Measurements from ENCODE around the gene F13A1.

DNA sequence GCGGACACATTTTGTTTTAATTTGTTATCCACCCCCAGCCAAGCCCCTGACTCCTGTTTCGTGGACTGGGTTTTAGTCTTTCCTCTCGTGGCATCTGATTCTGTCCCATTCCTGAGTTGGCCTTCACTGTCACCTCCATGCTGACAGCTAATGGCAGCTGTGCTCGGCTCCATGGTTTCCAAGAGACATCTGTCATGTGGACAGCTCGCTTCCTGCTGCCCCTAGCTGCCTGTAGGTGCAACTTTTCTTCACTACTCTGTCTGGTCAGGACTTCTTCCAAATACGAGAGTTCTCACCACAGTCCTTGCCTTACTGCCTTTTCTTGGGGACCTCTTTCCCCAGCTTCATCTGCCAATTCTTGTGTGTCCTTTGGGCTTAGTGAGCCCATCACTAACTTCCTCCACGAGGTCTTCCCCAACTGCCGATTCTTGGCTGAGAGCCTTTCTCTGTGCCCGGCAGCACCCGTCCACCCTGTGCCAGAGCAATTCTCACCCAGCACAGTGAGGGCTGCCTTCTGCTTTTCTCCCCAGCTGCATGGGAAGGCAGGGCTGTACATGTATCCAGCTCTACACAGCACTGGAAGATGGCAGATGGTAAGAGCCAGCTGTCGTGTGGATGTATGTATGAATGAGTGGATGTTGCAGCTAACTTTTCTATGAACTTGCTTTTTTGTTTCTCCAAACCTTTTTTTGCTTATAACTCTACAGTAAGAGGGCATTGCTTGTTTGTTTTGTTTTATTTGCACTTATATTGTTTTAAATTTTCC lies 140.4 kb downstream of the F13A1 start:
- TF ChIP-seq, protein P1, sequence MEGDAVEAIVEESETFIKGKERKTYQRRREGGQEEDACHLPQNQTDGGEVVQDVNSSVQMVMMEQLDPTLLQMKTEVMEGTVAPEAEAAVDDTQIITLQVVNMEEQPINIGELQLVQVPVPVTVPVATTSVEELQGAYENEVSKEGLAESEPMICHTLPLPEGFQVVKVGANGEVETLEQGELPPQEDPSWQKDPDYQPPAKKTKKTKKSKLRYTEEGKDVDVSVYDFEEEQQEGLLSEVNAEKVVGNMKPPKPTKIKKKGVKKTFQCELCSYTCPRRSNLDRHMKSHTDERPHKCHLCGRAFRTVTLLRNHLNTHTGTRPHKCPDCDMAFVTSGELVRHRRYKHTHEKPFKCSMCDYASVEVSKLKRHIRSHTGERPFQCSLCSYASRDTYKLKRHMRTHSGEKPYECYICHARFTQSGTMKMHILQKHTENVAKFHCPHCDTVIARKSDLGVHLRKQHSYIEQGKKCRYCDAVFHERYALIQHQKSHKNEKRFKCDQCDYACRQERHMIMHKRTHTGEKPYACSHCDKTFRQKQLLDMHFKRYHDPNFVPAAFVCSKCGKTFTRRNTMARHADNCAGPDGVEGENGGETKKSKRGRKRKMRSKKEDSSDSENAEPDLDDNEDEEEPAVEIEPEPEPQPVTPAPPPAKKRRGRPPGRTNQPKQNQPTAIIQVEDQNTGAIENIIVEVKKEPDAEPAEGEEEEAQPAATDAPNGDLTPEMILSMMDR (IDR thresholded peaks at IDR 0.05): no peak
- no peak for TF ChIP-seq POLR2A (IDR thresholded peaks at IDR 0.05)
